ENCODE data around the gene ZNF385D.

- TF ChIP-seq FOXM1 (IDR thresholded peaks at IDR 0.05; ENCODE audit: borderline replicate concordance): no peak
- no peak for TF ChIP-seq ZNF384 (IDR thresholded peaks at IDR 0.05)
- TF ChIP-seq L3MBTL2 (conservative IDR thresholded peaks at IDR 0.05): no peak
Measured at GRCh38 chr3:21673393-21673792, 77.6 kb downstream of the ZNF385D start.
